GM20000 (cell line): ENCODE measurements around the gene SSUH2.

Source experiments
- DNase-seq: peaks from one replicate; pipeline ENCODE4 v3.0.0; 2012; ENCODE audit warnings: low spot score
- CTCF ChIP-seq: IDR thresholded peaks from 2 replicates; pipeline ENCODE4 v1.5.1; 2012; ENCODE audit warnings: mild to moderate bottlenecking, control low read depth; ENCODE audit errors: extremely low read depth, missing control alignments

The SSUH2 gene

GRCh38 chr3:8608791-8609467 lies 35.7 kb downstream of the SSUH2 start:
- no peak for DNase-seq
- no peak for TF ChIP-seq CTCF

- no peak for TF ChIP-seq CTCF
- no peak for DNase-seq
These were observed 36.4 kb downstream of the SSUH2 start for GRCh38 chr3:8608041-8608790.

- no peak for DNase-seq
- TF ChIP-seq CTCF, result no peak
These were observed 37.2 kb downstream of the SSUH2 start for GRCh38 chr3:8607234-8608040.

- no peak for TF ChIP-seq CTCF
These were observed 37.8 kb downstream of the SSUH2 start for GRCh38 chr3:8606701-8607231.

GRCh38 chr3:8604988-8605387 lies 39.6 kb downstream of the SSUH2 start:
- DNase-seq, result no peak
- TF ChIP-seq CTCF, result no peak

More at GRCh38 chr3:8606701-8607231, 37.8 kb downstream of the SSUH2 start:
- DNase-seq, result no peak

- DNase-seq, result no peak
- TF ChIP-seq CTCF, result no peak
These were observed 40.6 kb downstream of the SSUH2 start for GRCh38 chr3:8604006-8604405.
